ENCODE data around the gene KAZN. TPM values are rescaled to one million over a fixed set of nuclear protein-coding genes. Genes with fewer than 3 reads are reported as not detected.

The KAZN gene
- total and polyA plus RNA-seq, 9 donors, result 10.1 to 56.4 (median 27.9) TPM

- WGBS, 3 donors, result 81 to 94% (median 88%) methylated on average over 1 of the region's 1 CpG
- no peaks in the 10 kb centered on the region for H3K4me1 ChIP-seq (ENCODE audit: insufficient read depth)
- H3K4me3 ChIP-seq, result no peak overlapping the region
- DNase-seq, result no peak
- intact Hi-C loops (cut with DNase I), result no loop called here
- H3K27me3 ChIP-seq, result no peaks in the 10 kb centered on the region
- H3K9me3 ChIP-seq, result no peaks in the 10 kb centered on the region
- TF ChIP-seq POLR2A (IDR thresholded peaks at IDR 0.05) (no peak), EP300 (IDR thresholded peaks at IDR 0.05) (no peak), CTCF (IDR thresholded peaks at IDR 0.05) (no peak)
- no peaks in the 10 kb centered on the region for H3K36me3 ChIP-seq
- no peak overlapping the region for H3K27ac ChIP-seq
These were observed 188.2 kb downstream of the KAZN start for GRCh38 chr1:14786681-14787080.

- Histone ChIP-seq H3K27ac (no peak overlapping the region), H3K36me3 (no peaks in the 10 kb centered on the region), H3K9me3 (no peaks in the 10 kb centered on the region), H3K27me3 (no peaks in the 10 kb centered on the region), H3K4me3 (no peak overlapping the region), H3K4me1 (ENCODE audit: insufficient read depth) (no peaks in the 10 kb centered on the region)
- no peak for DNase-seq
- WGBS, 3 donors, result 88 to 91% (median 90%) methylated on average over 10 of the region's 10 CpGs
- intact Hi-C loops (cut with DNase I), result no loop called here
- no peak for TF ChIP-seq EP300 (IDR thresholded peaks at IDR 0.05)
- TF ChIP-seq CTCF (IDR thresholded peaks at IDR 0.05), result no peak
- TF ChIP-seq POLR2A (IDR thresholded peaks at IDR 0.05), result no peak
These were observed 189.1 kb downstream of the KAZN start for GRCh38 chr1:14787604-14788003.

- Histone ChIP-seq H3K4me3 (no peak overlapping the region), H3K27me3 (no peaks in the 10 kb centered on the region), H3K9me3 (no peaks in the 10 kb centered on the region), H3K4me1 (ENCODE audit: insufficient read depth) (no peaks in the 10 kb centered on the region), H3K27ac (no peak overlapping the region), H3K36me3 (no peaks in the 10 kb centered on the region)
- WGBS, 3 donors, result 71 to 84% (median 78%) methylated on average over 7 of the region's 7 CpGs
- DNase-seq, result no peak
- intact Hi-C loops (cut with DNase I), result no loop called here
- TF ChIP-seq POLR2A (IDR thresholded peaks at IDR 0.05), result no peak
- no peak for TF ChIP-seq CTCF (IDR thresholded peaks at IDR 0.05)
- TF ChIP-seq EP300 (IDR thresholded peaks at IDR 0.05), result no peak
These were observed 189.6 kb downstream of the KAZN start for GRCh38 chr1:14788080-14788479.

- 66 to 79% (median 70%) methylated on average over 7 of the region's 7 CpGs for WGBS, 3 donors
- no peak for DNase-seq
- Histone ChIP-seq H3K4me1 (ENCODE audit: insufficient read depth) (no peaks in the 10 kb centered on the region), H3K27ac (no peak overlapping the region), H3K9me3 (no peaks in the 10 kb centered on the region), H3K27me3 (no peaks in the 10 kb centered on the region), H3K4me3 (no peak overlapping the region), H3K36me3 (no peaks in the 10 kb centered on the region)
- no peak for TF ChIP-seq POLR2A (IDR thresholded peaks at IDR 0.05)
- TF ChIP-seq EP300 (IDR thresholded peaks at IDR 0.05), result no peak
- no peak for TF ChIP-seq CTCF (IDR thresholded peaks at IDR 0.05)
- intact Hi-C loops (cut with DNase I), result no loop called here
These were observed 192.5 kb downstream of the KAZN start for GRCh38 chr1:14790982-14791381.

- intact Hi-C loops (cut with DNase I), result no loop called here
- 86 to 98% (median 92%) methylated on average over 14 of the region's 14 CpGs for whole genome bisulfite sequencing, 3 donors
These were observed 193.2 kb downstream of the KAZN start for GRCh38 chr1:14791654-14792053.

More at GRCh38 chr1:14791654-14792053, 193.2 kb downstream of the KAZN start:
- H3K27me3 ChIP-seq, result no peaks in the 10 kb centered on the region
- no peaks in the 10 kb centered on the region for H3K9me3 ChIP-seq
- H3K36me3 ChIP-seq, result no peaks in the 10 kb centered on the region
- no peak overlapping the region for H3K27ac ChIP-seq
- no peak overlapping the region for H3K4me3 ChIP-seq
- no peaks in the 10 kb centered on the region for H3K4me1 ChIP-seq (ENCODE audit: insufficient read depth)
- no peak for DNase-seq
- TF ChIP-seq POLR2A (IDR thresholded peaks at IDR 0.05) (no peak), CTCF (IDR thresholded peaks at IDR 0.05) (no peak), EP300 (IDR thresholded peaks at IDR 0.05) (no peak)
